Umbilical cord (tissue), 2 donors: ENCODE results near the gene PLA2G6. TPM values are rescaled to one million over a fixed set of nuclear protein-coding genes. Genes with fewer than 3 reads are reported as not detected.
"Not testable (repeated sequence)": the region's sequence is repeated elsewhere in the genome, so short reads cannot be mapped to it uniquely, and the experiment has no call there.

ENCODE experiments used
- DNase-seq: peaks from one replicate; pipeline ENCODE4 v3.0.0-alpha.2; 2015; ENCODE audit warnings: low spot score
- total RNA-seq: library from RNA; depleted of rRNA; stranded (reverse); fragments of >200 nt; gene quantifications from one replicate; pipeline ENCODE4 v1.2.3, GENCODE V29; 2014; ENCODE audit warnings: low replicate concordance; ENCODE audit not compliant: insufficient read depth

PLA2G6 gene
- total RNA-seq, 1 donor from 2014 or later = 22.1 TPM

- DNase-seq = no peak
Measured at GRCh38 chr22:38169116-38169515, 12.5 kb downstream of the PLA2G6 start.

DNA sequence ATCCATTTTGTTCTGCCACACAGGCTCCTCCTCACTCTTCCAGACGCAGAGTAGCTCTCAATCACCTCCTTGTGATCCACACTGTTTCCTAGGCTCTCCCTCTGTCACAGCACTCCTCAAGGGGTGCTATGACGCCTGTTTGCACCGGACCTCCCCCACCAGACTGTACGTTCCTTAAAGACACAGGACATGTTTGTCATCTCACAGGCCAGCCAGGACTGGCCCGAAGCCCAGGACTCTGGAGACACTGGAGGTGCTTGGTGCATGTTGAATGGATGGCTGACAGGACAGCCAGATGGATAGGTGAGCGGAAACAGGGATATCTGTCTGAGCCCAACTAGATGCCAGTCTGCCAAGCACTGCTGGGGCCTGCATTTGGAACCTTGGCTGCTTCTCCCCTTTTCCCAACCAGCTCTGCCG, 13.6 kb downstream of the PLA2G6 start:
- DNase-seq = no peak

DNA sequence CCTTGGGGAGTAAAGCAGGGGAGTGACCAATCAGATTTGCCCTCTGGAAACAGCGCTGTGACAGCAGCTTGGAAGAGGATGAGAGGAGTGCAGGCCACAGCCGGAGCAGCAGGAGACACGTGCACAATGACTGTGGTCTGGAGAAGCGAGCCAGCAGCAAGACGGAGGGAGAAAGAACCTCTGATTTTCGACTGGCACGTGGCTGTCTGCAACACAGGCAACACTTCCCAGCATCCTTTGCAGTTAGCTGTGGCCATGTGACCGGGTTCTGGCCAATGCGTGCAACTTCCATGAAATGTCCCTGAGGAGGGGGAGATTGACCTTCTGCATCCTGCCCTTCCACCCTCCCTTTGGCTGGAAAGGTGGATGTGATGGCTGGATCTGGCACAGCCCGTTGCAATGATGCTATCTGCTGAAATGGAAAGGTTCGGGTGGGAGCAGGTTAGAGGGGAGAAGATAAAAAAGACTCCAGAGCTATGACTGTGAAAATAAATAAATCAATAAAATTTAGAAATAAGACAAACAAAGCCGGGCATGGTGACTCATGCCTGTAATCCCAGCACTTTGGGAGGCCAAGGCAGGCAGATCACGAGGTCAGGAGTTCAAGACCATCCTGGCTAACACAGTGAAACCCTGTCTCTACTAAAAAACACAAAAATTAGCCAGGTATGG, 15.6 kb downstream of the PLA2G6 start:
- no peak for DNase-seq

DNA sequence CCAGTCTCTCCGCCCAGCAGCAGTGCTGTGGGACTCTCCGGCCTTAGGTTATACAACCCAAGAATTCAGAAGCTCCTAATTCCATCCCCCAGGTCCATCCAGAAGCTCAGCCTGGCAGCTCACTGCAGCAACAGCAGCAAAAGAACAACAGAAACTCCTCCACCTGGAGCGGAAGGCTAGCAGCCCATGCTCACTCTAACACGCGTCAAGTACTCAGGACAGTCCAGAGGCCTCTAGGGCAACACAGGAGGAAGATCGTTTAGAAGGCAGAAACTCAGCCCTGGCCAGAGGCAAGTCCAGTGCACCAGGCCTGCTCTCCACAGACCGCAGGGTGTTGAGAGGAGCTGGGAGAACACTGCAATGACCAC, 17.1 kb downstream of the PLA2G6 start:
- DNase-seq = no peak

DNA sequence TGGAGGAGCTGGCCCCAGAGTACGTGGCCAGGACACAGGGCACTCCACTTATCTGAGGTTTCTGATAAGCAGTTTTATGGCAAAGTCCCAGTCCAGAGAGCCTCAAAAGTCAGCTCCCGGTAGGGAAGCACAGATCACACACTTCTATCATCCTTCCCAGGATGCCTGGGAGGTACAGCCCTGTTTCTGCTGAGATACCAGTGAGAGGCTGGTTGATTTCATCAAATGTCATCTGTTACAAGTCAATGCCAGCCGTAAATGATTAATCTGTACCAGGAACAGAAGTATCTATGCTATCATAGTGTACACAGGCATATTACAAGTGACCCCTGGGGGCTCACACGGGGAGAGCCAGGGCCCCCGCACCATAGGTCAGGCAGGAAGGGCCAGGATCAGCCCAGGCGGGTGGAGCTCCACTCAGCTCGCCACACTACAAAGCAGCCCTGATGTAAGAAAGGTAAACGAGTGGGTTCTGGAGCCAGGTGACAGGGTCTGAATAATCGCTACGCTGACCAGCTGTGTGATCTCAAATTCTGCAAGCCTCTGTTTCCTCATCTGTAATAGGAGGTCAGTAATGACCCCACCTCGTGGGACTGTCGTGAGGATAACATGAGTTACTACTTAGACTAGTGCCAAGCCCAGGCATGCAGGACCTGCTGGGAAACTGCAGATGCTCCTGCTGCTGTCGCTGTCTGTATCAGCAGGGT, 17.6 kb downstream of the PLA2G6 start:
- DNase-seq = peak; percentile 47

DNA sequence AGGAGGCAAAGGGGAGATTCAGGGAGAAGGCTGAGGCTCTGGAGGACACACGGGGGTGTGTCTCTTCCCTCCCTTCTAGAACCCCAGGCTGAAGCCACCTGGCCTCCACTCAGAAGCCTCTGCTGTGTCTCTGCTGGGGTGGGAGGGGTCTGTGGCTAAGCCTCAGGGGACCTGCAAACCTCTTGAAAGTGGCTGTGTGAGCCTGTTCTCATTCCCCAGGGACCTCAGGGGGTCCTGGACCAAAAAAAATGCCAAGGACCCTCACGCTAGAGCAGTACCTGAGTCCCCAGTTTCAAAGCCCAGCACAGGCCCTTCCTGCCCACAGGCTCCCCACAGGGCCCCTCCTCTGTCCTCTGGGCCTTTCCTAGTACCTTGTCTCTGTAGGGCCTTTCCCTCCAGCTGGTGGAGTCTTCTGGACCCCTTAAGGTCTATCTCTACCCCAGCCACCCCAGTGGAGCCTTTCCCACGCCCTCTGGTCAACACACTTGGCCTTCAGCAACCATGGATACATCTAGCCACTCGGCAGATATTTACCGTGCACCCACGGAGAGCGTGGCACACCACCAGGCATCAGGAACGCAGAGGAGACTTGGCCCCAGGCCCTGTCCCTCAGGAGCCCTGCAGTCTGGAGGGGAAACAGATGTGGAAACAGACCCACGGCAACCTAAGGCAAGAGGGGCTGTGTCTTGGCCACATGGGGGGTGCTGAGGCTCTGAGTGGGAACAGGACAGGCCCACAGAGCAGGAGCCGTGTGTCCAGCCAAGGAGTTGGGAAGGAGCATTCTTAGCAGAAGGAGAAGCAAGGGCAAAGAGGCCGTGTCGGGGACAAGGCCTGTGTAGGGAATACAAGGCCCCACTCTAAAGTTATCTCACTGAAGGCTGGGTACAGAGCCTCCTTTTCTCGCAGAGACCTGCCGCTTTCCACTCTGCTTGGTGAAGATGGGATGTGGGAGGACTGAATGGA, 18.5 kb downstream of the PLA2G6 start:
- no peak for DNase-seq

- DNase-seq = no peak
Measured at GRCh38 chr22:38155703-38156102, 25.9 kb downstream of the PLA2G6 start.

DNA sequence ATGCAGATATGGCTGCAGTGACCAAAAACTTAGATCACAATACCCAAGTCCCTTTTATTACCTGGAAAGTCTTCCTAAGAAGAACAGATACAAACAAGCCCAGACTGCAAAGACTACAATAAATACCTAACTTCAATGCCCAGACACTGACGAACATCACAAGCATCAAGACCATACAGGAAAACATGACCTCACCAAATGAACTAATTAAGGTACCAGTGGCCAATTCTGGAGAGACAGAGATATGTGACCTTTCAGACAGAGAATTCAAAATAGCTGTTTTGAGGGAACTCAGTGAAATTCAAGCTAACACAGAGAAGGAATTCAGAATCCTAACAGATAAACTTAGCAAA, 27.1 kb downstream of the PLA2G6 start:
- not testable (repeated sequence) for DNase-seq

DNA sequence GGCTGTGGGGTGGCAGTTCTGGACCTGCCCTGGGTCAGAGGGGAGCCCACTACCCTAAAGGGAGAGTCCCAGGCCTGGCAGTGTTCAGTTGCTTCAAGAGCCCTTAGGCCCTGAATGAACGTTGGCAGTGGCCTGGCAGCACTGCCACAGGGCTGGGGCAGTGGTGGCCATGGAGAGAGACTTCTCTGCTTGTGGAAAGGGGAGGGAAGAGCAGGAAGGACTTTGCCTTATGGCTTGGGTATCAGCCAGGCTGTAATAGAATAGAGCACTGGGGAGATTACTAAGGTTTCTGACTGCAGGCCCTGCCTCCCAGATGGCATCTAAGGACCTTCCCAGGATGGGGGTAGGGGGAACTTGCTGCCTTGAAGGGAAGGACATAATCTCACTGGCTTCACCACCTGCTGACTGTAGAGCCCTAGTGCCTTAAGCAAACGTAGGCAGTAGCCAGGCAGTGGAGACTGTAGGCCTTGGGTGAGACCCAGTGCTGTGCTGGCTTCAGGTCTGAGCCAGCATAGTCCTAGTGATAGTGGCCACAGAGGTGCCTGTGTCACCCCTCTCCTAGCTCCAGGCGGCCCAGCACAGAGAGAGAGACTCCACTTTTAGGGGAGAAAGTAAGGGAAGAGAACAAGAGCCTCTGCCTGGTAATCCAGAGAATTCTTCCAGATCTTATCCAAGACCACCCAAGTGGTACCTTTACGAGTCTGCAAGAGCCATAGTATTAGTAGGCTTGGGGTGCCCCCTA, 27.6 kb downstream of the PLA2G6 start:
- DNase-seq = no peak

- DNase-seq = no peak
Measured at GRCh38 chr22:38151126-38151500, 30.5 kb downstream of the PLA2G6 start.

DNA sequence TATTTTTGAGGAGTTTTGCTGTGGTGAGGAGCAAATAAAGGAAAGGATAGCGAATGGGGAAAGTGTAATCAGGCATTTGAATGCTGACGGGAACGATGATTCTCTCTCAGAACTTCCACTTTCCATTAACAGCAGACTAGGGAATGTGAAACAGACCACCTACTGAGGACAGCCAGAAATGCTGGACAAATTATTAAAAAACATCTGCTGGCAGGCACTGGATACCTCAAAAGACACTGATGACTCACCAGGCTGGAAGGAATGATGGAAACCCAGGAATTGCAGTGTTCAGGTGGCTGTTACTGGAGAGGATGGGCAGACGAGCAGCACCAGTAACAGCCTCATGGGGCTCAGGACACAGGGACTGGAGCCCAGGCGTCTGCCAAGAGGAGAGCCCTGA, 33.4 kb downstream of the PLA2G6 start:
- DNase-seq = no peak

DNA sequence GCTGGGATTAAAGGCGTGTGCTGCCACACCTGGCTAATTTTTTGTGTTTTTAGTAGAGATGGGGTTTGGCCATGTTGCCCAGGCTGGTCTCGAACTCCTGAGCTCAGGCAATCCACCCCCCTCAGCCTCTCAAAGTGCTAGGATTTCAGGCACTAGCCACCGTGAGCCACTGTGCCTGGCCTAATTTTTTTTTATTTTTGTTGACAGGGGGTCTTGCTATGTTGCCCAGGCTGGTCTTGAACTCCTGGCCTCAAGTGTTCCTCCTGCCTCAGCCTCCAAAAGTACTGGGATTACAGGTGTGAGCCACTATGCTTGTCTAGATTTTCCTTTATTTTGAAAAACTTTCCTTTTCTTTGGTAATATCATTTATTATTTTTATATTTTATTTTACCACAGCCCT, 35.5 kb downstream of the PLA2G6 start:
- not testable (repeated sequence) for DNase-seq

DNA sequence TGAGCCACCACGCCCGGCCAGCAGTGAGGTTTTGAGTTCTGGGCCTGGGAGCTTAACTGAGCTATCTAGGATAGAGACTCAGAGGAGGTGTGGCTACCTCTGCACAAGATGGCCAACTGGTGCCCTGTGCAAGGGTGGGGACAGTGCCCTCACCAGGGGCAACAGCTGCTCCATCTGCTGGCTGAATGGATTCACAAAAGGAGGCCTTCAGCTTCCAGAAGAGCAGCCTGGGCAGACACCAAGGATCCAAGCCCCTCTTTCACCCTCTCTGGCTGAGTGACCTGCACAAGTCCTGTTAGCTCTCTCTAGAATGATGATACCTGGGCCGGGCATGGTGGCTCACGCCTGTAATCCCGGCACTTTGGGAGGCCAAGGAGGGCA, 37.6 kb downstream of the PLA2G6 start:
- DNase-seq = no peak

GRCh38 chr22:38142606-38143005, 39.0 kb downstream of the PLA2G6 start:
- DNase-seq = no peak

DNA sequence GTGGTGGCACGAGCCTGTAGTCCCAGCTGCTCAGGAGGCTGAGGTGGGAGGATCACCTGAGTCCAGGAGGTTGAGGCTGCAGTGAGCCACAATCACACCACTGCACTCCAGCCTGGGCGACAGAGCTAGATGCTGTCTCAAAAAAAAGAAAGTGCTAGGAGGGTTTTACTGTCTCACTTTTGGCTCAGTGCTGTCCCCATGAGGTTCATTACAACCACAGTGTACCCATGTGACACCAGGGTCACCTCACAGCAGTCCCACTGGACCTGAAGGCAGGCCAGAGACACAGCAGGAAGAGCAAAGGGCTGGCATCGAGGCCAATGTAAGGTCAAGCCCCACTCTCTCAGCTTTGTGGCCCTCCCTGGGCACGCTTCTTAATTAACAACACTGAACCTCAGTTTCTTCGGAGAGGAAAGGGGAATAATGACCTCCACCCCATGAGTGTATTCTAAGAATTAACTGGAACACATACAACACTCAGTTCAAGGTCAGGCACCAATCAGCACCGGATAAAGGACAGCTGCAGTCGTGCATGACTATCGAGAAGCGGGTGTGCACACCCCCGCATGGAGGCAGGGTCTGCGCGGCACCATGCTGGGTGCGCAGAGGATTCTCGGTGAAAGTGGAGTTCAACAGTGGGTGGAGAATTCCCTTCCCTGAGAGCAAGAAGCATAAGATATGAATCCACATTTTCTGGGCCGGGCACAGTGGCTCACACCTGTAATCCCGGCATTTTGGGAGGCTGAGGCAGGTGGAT, 40.2 kb downstream of the PLA2G6 start:
- DNase-seq = no peak

- DNase-seq = no peak
Measured at GRCh38 chr22:38139901-38140300, 41.7 kb downstream of the PLA2G6 start.

- no peak for DNase-seq
Measured at GRCh38 chr22:38138961-38139360, 42.7 kb downstream of the PLA2G6 start.

GRCh38 chr22:38137876-38138687, 43.5 kb downstream of the PLA2G6 start:
- no peak for DNase-seq

GRCh38 chr22:38136607-38137006, 45.0 kb downstream of the PLA2G6 start:
- DNase-seq = no peak

GRCh38 chr22:38135133-38135706, 46.4 kb downstream of the PLA2G6 start:
- DNase-seq = peak; percentile 41
